H1 (cell line): Measurements from ENCODE around the gene PLEK2. TPM values are rescaled to one million over a fixed set of nuclear protein-coding genes. Genes with fewer than 3 reads are reported as not detected.
"Not testable (repeated sequence)": the region's sequence is repeated elsewhere in the genome, so short reads cannot be mapped to it uniquely, and the experiment has no call there.

Experiments used
- CTCF ChIA-PET: fragments of 300-600 bp; sonication (Branson Sonifier 250); formaldehyde crosslinking; loops from one replicate; lab custom pipeline; 2021; ENCODE audit not compliant: partially characterized antibody; lab: Charles Lee
- POLR2A ChIA-PET: fragments of 300-600 bp; sonication (Branson Sonifier 250); formaldehyde crosslinking; loops from one replicate; lab custom pipeline; 2021; ENCODE audit warnings: inconsistent platforms; ENCODE audit not compliant: partially characterized antibody; lab: Charles Lee
- DNase-seq, 2 experiments: peaks; one replicate each; pipeline versions ENCODE4 v3.0.0 to v3.0.0-alpha.2; 2010 to 2022; ENCODE audit warnings: low spot score in 2 of 2, low read depth in 1 of 2, mixed read lengths in 1 of 2
- FAIRE-seq: peaks from 2 replicates; lab custom pipeline; 2011; peaks lifted over from hg19 to GRCh38; lab: Jason Lieb, UNC
- H2AFZ ChIP-seq: 2 replicates; pipeline ENCODE4 v1.8.1; 2012; ENCODE audit warnings: low read length, inconsistent platforms
- H2AK5ac ChIP-seq: 2 replicates; pipeline ENCODE4 v1.6.1; 2013; ENCODE audit warnings: low read depth, low read length
- H2BK120ac ChIP-seq: replicated peaks from 2 replicates; pipeline ENCODE3; 2013; ENCODE audit warnings: low read depth, low read length, inconsistent platforms
- H2BK12ac ChIP-seq: 2 replicates; pipeline ENCODE4 v1.6.1; 2013; ENCODE audit warnings: low read depth, low read length
- H2BK15ac ChIP-seq: 2 replicates; pipeline ENCODE4 v1.6.1; 2013; ENCODE audit warnings: low read length
- H2BK20ac ChIP-seq: 2 replicates; pipeline ENCODE4 v1.6.1; 2013; ENCODE audit warnings: low read length
- H2BK5ac ChIP-seq: 2 replicates; pipeline ENCODE4 v1.6.1; 2013; ENCODE audit warnings: low read depth, low read length
- H3K14ac ChIP-seq: 2 replicates; pipeline ENCODE4 v1.6.1; 2013; ENCODE audit warnings: inconsistent platforms; ENCODE audit not compliant: insufficient read length
- H3K18ac ChIP-seq: 2 replicates; pipeline ENCODE4 v1.6.1; 2013; ENCODE audit warnings: low read length; ENCODE audit errors: extremely low read depth
- H3K23ac ChIP-seq: 2 replicates; pipeline ENCODE4 v1.6.1; 2013; ENCODE audit warnings: inconsistent platforms; ENCODE audit not compliant: insufficient read length
- H3K23me2 ChIP-seq: 2 replicates; pipeline ENCODE4 v1.6.1; 2013; ENCODE audit warnings: low read depth, low read length
- H3K27ac ChIP-seq: 2 replicates; pipeline ENCODE4 v1.6.1; 2011; ENCODE audit warnings: low read depth, low read length, inconsistent platforms
- H3K27me3 ChIP-seq, 4 experiments: replicated peaks in 1 of 4; 1 replicate in 1 of 4; 2 replicates in 3 of 4; pipeline versions ENCODE4 v1.6.1 to v1.8.1; 2011 to 2013; ENCODE audit warnings: low read length in 3 of 4, mild to moderate bottlenecking in 3 of 4, inconsistent platforms in 2 of 4, mixed read lengths in 2 of 4, moderate library complexity in 1 of 4; ENCODE audit not compliant: control insufficient read depth in 3 of 4, insufficient read depth in 3 of 4; ENCODE audit errors: extremely low read depth in 1 of 4
- H3K36me3 ChIP-seq, 4 experiments: 2 replicates each; pipeline versions ENCODE4 v1.6.1 to v1.8.1; 2011 to 2013; ENCODE audit warnings: mild to moderate bottlenecking in 4 of 4, low read length in 3 of 4, moderate library complexity in 2 of 4, control low read depth in 1 of 4, inconsistent platforms in 1 of 4; ENCODE audit not compliant: insufficient read depth in 4 of 4, control insufficient read depth in 2 of 4
- H3K4ac ChIP-seq: replicated peaks from 2 replicates; pipeline ENCODE3; 2013; ENCODE audit warnings: low read length, low read depth, mixed read lengths, inconsistent platforms; ENCODE audit not compliant: insufficient read length
- H3K4me1 ChIP-seq, 4 experiments: replicated peaks in 1 of 4; 1 replicate in 1 of 4; 2 replicates in 3 of 4; pipeline versions ENCODE4 v1.6.1 to v1.8.1; 2011 to 2013; ENCODE audit warnings: low read length in 3 of 4, inconsistent platforms in 2 of 4, mixed read lengths in 1 of 4; ENCODE audit not compliant: insufficient read depth in 4 of 4, control insufficient read depth in 3 of 4
- H3K4me2 ChIP-seq, 2 experiments: 2 replicates each; pipeline versions ENCODE4 v1.6.1 to v1.8.1; 2011 to 2013; ENCODE audit warnings: low read depth in 2 of 2, low read length in 2 of 2, control low read depth in 1 of 2, inconsistent platforms in 1 of 2, mild to moderate bottlenecking in 1 of 2; ENCODE audit not compliant: insufficient read depth in 1 of 2
- H3K4me3 ChIP-seq, 4 experiments: fragments of 200-600, 300-600 bp in 1 of 4; sonication (generic), shearing (Covaris generic), sonication (Bioruptor Twin) in 1 of 4; 2 replicates each; pipeline versions ENCODE4 v1.5.1 to v1.8.1; 2011 to 2016; ENCODE audit warnings: low read length in 4 of 4, low read depth in 3 of 4, control low read depth in 2 of 4, inconsistent platforms in 2 of 4, mild to moderate bottlenecking in 2 of 4, mixed read lengths in 1 of 4, moderate library complexity in 1 of 4; ENCODE audit not compliant: insufficient read depth in 2 of 4; ENCODE audit errors: extremely low read depth in 1 of 4
- H3K56ac ChIP-seq: replicated peaks from 2 replicates; pipeline ENCODE3; 2013; ENCODE audit warnings: low read depth, mild to moderate bottlenecking, mixed read lengths, low read length, inconsistent platforms; ENCODE audit not compliant: insufficient read length
- H3K79me1 ChIP-seq: 2 replicates; pipeline ENCODE4 v1.6.1; 2013; ENCODE audit warnings: low read depth, low read length, control low read depth
- H3K79me2 ChIP-seq, 2 experiments: 2 replicates each; pipeline versions ENCODE4 v1.6.1 to v1.8.1; 2012 to 2013; ENCODE audit warnings: low read length in 2 of 2, mild to moderate bottlenecking in 2 of 2, inconsistent platforms in 1 of 2; ENCODE audit not compliant: insufficient read depth in 2 of 2, control insufficient read depth in 1 of 2
- H3K9ac ChIP-seq, 4 experiments: replicated peaks in 1 of 4; 1 replicate in 1 of 4; 2 replicates in 3 of 4; pipeline versions ENCODE4 v1.6.1 to v1.8.1; 2011 to 2013; ENCODE audit warnings: low read depth in 3 of 4, low read length in 3 of 4, control low read depth in 2 of 4, mild to moderate bottlenecking in 2 of 4, moderate library complexity in 2 of 4, inconsistent platforms in 1 of 4; ENCODE audit errors: extremely low read depth in 1 of 4
- H3K9me3 ChIP-seq, 2 experiments: 2 replicates each; pipeline versions ENCODE4 v1.6.1 to v1.8.1; 2012 to 2013; ENCODE audit warnings: mild to moderate bottlenecking in 2 of 2, moderate library complexity in 2 of 2, control low read depth in 1 of 2, inconsistent platforms in 1 of 2, low read depth in 1 of 2, low read length in 1 of 2, mixed read lengths in 1 of 2; ENCODE audit not compliant: insufficient read depth in 2 of 2
- H4K20me1 ChIP-seq, 2 experiments: replicated peaks in 1 of 2; 2 replicates each; pipeline versions ENCODE3 to v1.8.1; 2011 to 2013; ENCODE audit warnings: inconsistent platforms in 2 of 2, low read length in 2 of 2, mild to moderate bottlenecking in 1 of 2; ENCODE audit not compliant: insufficient read depth in 2 of 2, control insufficient read depth in 1 of 2
- H4K5ac ChIP-seq: 2 replicates; pipeline ENCODE4 v1.6.1; 2013; ENCODE audit warnings: low read length, low read depth, mixed read lengths, inconsistent platforms; ENCODE audit not compliant: insufficient read length
- H4K8ac ChIP-seq: 2 replicates; pipeline ENCODE4 v1.8.0; 2013; ENCODE audit warnings: mild to moderate bottlenecking, moderate library complexity, low read length, inconsistent platforms; ENCODE audit not compliant: insufficient read depth; ENCODE audit errors: extremely low read depth
- H4K91ac ChIP-seq: replicated peaks from 2 replicates; pipeline ENCODE3; 2013; ENCODE audit warnings: low read length, mixed read lengths, inconsistent platforms; ENCODE audit not compliant: insufficient read length
- WGBS, 2 experiments: shearing (Covaris generic) in 1 of 2; methylation state at CpG; one replicate each; pipeline versions ENCODE4 v1.1.6 to v1.1.7; 2013 to 2015; ENCODE audit warnings: low lambda C conversion rate in 2 of 2, mixed read lengths in 2 of 2, inconsistent platforms in 1 of 2, low coverage in 1 of 2, missing lambda C conversion rate in 1 of 2; ENCODE audit not compliant: insufficient replicate concordance in 2 of 2, insufficient coverage in 1 of 2, insufficient read length in 1 of 2; ENCODE audit errors: extremely low coverage in 1 of 2, missing lambda C conversion rate in 1 of 2; 5-methylcytosine and 5-hydroxymethylcytosine counted together
- microRNA-seq, 2 experiments: library from miRNA; unstranded; fragments of <30 nt; microRNA quantifications; one replicate each; pipeline versions ENCODE4 to v1.2.0, GENCODE V29; 2016 to 2020; ENCODE audit warnings: borderline microRNAs expressed in 2 of 2, borderline number of aligned reads in 2 of 2, borderline replicate concordance in 1 of 2
- polyA plus RNA-seq, 7 experiments: library from polyadenylated mRNA; depleted of rRNA in 3 of 7; stranded (reverse) in 5 of 7; unstranded in 2 of 7; fragments of >200 nt in 5 of 7; fragments of 200-250 nt in 2 of 7; gene quantifications; 1 replicate in 5 of 7; 2 replicates in 1 of 7; 4 replicates in 1 of 7; pipeline versions ENCODE4 v1.2.1 to v1.2.3, GENCODE V29; 2011 to 2013; ENCODE audit warnings: missing spikeins in 2 of 7, mixed read lengths in 2 of 7
- small RNA-seq: library from polyadenylated mRNA; stranded (forward); fragments of <200 nt; extraction: miRNeasy Mini kit (QIAGEN cat#:217004); gene quantifications from one replicate; pipeline ENCODE3, GENCODE V24; 2013; ENCODE audit not compliant: insufficient read depth
- total RNA-seq: library from RNA; stranded (reverse); fragmentation: NEBNext Ultra II Directional; extraction: Animal tissue kit (Norgen Biotek cat#: 25700); gene quantifications from 2 replicates; pipeline ENCODE4 v1.2.1, GENCODE V29; 2021

PLEK2 gene
- total and polyA plus RNA-seq, 2 of the 8 experiments (the other 6 are each of a cell fraction or from before 2014, with no cell fraction given), result 0.41 to 2.1 TPM

DNA sequence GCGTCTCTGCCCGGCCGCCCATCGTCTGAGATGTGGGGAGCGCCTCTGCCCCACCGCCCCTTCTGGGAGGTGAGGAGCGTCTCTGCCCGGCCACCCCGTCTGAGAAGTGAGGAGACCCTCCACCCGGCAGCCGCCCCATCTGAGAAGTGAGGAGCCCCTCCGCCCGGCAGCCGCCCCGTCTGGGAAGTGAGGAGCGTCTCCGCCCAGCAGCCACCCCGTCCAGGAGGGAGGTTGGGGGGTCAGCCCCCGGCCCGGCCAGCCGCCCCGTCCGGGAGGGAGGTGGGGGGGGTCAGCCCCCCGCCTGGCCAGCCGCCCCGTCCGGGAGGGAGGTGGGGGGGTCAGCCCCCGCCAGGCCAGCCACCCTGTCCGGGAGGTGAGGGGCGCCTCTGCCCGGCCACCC is 70.7 kb downstream of the PLEK2 start:
- H2BK120ac ChIP-seq, H3K23me2 ChIP-seq, H3K27me3 ChIP-seq, H4K91ac ChIP-seq, H3K4me3 ChIP-seq, H2AFZ ChIP-seq, DNase-seq, H3K79me2 ChIP-seq, H4K8ac ChIP-seq, H3K4me2 ChIP-seq, H2BK15ac ChIP-seq, H4K5ac ChIP-seq, H2BK12ac ChIP-seq, H3K56ac ChIP-seq, FAIRE-seq, H3K14ac ChIP-seq, H4K20me1 ChIP-seq, H3K27ac ChIP-seq, POLR2A ChIA-PET, H3K4ac ChIP-seq, CTCF ChIA-PET, H3K4me1 ChIP-seq, H3K18ac ChIP-seq, H3K9me3 ChIP-seq, H3K23ac ChIP-seq, H2AK5ac ChIP-seq, H3K79me1 ChIP-seq, H3K9ac ChIP-seq, H2BK20ac ChIP-seq, H2BK5ac ChIP-seq: not testable (repeated sequence)
- H3K36me3 ChIP-seq, result peaks cover 16 to 71% (median 54%) of the 10 kb centered on the region in 4 experiments
- WGBS, 2 experiments, result 91% methylated on average over 16 of the region's 31 CpGs; no CpG with 5 or more reads in 1 of the 2 experiments

Small RNAs within 50 kb of the gene (microRNA-seq; reads per million reads assigned to microRNA genes)
- 0 reads per million in 2 experiments for gene MIR5694

Small RNAs within 50 kb of the gene (small RNA-seq; reads per million reads assigned to genes)
- not detected for gene MIR5694
- not detected for gene RF00019

Other genes with a start within 250 kb of the PLEK2 start
- not detected in 2 replicates for gene GARIN2, start 222.7 kb downstream of the PLEK2 start, total RNA-seq
- not detected in 2 replicates for gene GARIN2, start 222.7 kb downstream of the PLEK2 start, polyA plus RNA-seq (2011; rRNA removed)
- gene PALS1, start 170.7 kb downstream of the PLEK2 start, total RNA-seq, result 19.0 and 25.1 TPM in 2 replicates
- gene PALS1, start 170.7 kb downstream of the PLEK2 start, polyA plus RNA-seq (2011; rRNA removed), result 4.2 and 6.7 TPM in 2 replicates
- 76.3 and 76.8 TPM in 2 replicates for gene ATP6V1D, start 52.4 kb downstream of the PLEK2 start, total RNA-seq
- gene ATP6V1D, start 52.4 kb downstream of the PLEK2 start, polyA plus RNA-seq (2011; rRNA removed), result 19.1 and 45.1 TPM in 2 replicates
- gene EIF2S1, start 51.8 kb downstream of the PLEK2 start, total RNA-seq, result 145 and 146 TPM in 2 replicates
- gene EIF2S1, start 51.8 kb downstream of the PLEK2 start, polyA plus RNA-seq (2011; rRNA removed), result 23.2 and 35.1 TPM in 2 replicates
- 0.50 and 0.73 TPM in 2 replicates for gene TMEM229B, start 76.6 kb upstream of the PLEK2 start, total RNA-seq
- 0.85 and 1.7 TPM in 2 replicates for gene TMEM229B, start 76.6 kb upstream of the PLEK2 start, polyA plus RNA-seq (2011; rRNA removed)
- 27.2 and 33.3 TPM in 2 replicates for gene PLEKHH1, start 121.1 kb upstream of the PLEK2 start, total RNA-seq
- 28.3 and 33.0 TPM in 2 replicates for gene PLEKHH1, start 121.1 kb upstream of the PLEK2 start, polyA plus RNA-seq (2011; rRNA removed)
- gene PIGH, start 188.1 kb upstream of the PLEK2 start, total RNA-seq, result 6.2 and 7.2 TPM in 2 replicates
- gene PIGH, start 188.1 kb upstream of the PLEK2 start, polyA plus RNA-seq (2011; rRNA removed), result 8.6 and 10.0 TPM in 2 replicates
- gene ARG2, start 207.8 kb upstream of the PLEK2 start, total RNA-seq, result 49.0 and 49.9 TPM in 2 replicates
- 52.8 and 59.1 TPM in 2 replicates for gene ARG2, start 207.8 kb upstream of the PLEK2 start, polyA plus RNA-seq (2011; rRNA removed)